Frontal cortex (tissue), 4 donors: Measurements from ENCODE around the gene GABBR2. TPM values are rescaled to one million over a fixed set of nuclear protein-coding genes. Genes with fewer than 3 reads are reported as not detected.

Source experiments
- DNase-seq, 2 donors: peaks; one replicate each; pipeline ENCODE4 v3.0.0; 2012; ENCODE audit warnings: low spot score in 2 of 2
- FAIRE-seq: peaks from 2 replicates; lab custom pipeline; 2012; peaks lifted over from hg19 to GRCh38; lab: Jason Lieb, UNC
- total RNA-seq: library from RNA; depleted of rRNA; stranded (reverse); fragments of >200 nt; gene quantifications from one replicate; pipeline ENCODE4 v1.2.3, GENCODE V29; 2014
- donor health status: control.
- donor health status: control.
- donor health status: control.

The GABBR2 gene
- total RNA-seq, 1 donor from 2014 or later, result 39.9 TPM

DNA sequence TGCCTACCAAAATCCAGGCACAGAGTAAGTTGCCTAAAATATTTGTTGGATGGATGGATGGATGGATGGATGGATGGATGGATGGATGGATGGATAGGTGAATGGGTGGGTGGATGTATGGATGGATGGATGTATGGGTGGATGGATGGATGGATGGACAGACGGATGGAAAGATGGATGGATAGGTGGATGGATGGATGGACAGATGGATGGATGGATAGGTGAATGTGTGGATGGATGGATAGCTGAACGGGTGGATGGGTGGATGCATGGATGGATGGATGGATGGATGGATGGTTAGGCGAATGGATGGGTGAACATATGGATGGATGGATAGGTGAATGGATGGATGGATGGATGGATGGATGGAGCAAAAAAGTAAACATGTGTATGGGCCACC lies 131.9 kb downstream of the GABBR2 start:
- no peak for FAIRE-seq

DNA sequence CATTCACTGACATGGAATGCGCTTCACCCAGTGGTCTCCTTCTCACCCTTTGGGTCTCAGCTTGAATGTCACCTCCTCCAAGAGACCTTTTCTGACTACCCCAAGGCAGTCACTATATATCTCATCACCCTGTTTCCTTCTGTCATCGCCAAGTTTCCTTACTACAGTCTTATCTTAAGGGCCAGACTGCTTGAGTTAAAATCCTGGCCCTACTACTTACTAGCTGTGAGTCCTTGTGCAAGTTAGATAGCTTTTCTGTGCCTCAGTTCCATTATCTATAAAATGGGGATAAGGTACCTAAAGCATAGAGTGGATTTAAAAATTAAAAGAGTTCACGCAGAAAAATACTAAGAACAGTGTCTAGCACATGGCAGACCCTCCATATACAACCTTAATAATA lies 132.4 kb downstream of the GABBR2 start:
- FAIRE-seq (no peak), DNase-seq (no peak)

More for the DNA sequence above, 131.9 kb downstream of the GABBR2 start:
- no peak for DNase-seq

DNA sequence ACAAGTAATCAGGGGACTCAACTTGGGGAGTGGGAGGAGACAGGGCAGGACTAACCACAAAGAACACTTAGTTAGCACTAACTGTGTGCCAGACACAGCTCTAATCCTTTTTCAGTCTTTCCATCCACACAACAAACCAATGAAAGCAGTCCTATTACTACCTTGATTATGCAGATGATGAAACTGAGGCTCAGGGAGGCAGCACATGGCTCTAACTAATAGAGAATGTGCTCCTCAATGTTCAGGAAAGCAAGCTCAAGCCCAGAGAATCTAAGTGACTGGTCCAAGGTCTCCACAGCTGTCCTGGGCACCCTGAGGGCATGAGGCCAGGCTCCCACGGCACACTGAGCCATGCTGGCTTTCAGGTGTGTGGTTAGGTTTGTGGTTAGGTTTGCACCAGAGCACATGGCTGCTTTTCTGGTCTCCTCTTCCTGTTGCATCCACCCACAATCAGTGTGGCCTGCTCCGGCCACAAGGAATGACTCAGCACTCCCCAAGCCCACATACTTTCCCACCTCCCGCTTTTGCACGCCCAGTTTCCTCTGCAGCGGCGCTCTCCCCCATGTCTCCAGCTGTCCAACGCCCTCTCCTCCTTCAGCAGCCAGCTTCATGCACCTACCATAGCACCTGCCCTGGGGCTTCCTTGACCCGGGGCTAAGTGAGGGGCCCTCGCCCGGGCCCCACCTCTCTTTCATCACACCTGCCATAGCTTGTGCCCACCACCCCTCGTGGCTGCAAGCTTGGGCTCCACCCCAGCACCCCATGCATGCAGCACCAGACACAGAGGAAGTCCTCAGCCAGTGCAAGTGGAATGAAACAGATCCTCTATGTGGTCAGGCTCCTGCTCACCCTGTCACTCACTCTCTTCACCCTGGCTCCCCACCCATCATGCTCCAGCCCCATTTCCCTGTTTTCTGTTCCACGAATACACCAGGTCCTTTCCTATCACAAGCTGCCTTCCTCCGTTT lies 133.1 kb downstream of the GABBR2 start:
- DNase-seq, result no peak
- no peak for FAIRE-seq

DNA sequence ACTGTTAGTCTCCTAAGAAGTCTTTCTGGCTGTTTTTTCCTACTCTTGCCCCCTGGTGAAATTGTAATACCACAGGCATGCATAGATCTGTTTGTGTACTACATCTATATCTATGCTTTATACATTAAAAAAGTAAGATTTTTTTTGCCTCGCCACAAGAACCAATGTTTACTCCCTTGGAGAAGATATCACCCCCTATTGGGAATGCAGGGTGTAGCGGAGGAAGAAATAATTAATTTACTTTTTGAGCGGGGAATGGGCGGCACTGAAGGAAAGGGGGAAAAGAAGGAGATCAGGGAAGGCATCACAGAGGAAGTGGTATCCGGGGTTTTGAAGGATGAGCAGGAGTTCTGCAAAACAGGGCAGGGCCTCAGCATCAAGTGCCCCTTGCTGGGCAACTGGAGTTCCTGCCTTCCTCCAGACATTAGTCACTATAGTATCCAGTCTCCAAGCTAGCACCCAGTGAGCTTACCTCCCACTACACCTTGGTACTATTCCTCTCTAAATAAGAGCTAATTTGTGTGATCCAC lies 134.9 kb downstream of the GABBR2 start:
- no peak for FAIRE-seq

DNA sequence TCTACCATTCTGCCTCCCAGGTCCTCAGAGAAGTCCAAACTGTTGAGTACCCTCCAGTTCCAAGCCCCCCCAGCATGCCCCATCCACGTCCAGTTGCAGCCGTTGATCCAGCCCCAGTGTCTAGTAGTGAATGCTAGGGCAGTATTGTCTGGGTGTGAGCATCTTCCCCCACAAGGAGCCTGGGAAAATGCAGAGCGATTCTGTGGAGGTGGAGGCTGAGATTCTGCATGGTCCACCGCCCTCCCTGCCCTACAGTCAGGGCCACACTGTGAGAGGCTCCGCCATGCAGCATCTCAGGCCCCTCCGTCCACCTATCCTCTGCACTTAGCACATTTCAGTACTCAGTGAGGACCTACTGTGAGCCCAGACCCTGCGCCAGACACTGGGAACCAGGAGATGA lies 135.9 kb downstream of the GABBR2 start:
- DNase-seq, result no peak
- no peak for FAIRE-seq

More for the DNA sequence above, 134.9 kb downstream of the GABBR2 start:
- DNase-seq, result no peak

DNA sequence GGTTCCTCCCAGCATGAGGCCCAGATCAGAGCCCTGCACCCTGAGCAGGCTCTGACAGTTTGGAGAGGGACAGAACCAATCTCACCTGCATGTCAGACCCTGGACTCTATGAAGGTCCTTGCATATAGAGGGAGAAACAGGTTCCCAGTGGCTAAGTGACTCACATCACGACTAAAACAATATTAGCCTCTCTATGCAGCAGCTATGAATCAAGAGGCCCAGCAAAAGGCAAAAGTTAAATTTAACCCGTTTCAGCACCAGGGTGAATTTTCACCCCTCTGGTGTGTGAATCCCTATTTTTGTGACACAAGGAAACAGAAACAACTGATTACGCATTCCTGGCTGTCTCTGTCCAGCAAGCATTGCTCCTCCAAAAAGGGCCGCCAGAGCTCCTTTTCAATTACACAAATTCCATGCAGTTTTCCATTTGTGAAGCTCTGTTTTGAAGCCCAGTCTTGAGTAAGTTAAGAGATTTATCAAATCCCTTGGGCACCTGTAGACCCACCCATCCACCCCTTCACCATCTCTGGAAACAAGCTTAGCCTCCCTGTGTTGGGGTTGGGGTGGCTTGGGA lies 136.6 kb downstream of the GABBR2 start:
- no peak for DNase-seq

DNA sequence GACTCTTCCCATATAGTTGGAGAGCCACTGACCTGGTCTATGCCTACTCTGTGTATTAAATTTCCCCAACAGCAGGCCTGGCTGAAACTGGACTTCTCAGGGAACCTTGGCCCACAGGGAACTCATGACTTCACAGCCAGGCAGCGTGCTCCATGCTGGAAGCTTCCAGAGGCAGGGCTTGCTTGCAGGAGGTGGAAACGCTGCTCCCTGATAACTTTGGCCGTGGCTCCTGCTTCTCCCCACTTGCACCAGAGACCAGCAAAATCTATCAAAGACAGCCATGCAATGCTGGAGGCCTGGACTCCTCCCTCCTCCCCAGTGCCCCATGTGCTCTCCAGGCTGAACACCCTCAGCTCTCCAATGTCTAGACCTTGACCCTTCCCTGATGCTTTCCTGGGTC lies 137.1 kb downstream of the GABBR2 start:
- FAIRE-seq (no peak), DNase-seq (no peak)

More for the DNA sequence above, 136.6 kb downstream of the GABBR2 start:
- no peak for FAIRE-seq

DNA sequence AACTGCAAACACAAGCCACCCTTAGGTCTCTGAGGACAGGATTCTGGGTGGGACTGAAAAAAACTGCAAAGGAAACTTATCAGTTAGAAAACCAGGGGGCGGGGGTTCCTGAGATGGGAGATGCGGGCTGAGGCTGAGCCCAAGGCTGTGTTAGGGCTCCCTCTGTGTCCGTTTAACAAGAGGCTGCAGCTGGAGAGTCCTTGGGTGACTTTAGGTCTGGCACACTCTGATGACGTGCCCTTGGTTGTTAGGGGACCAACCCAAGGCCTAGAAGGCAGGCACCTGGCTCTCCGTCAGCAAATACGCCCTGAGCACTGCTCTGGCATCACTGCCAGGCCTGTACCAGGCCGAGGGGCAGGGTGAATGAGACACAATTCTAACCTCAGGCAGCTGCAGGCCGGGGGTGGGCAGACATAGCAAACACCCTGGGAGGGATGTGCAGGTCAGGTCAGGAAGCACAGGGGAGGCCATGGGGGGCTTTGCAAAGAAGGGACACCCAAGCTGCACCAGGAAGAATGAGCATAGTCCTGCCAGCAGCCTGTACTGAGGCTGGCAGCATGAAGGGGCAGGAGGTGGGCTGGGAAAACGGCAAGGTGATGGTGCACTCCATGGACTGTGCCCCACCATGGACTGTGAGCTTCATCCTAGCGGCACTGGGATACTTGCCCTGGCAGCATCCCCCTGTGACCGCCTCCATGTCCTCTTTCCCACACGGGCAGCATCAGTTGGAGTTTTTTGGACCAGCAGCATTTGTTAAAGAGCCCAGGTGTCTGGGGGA lies 137.9 kb downstream of the GABBR2 start:
- DNase-seq, result no peak
- FAIRE-seq, result no peak

DNA sequence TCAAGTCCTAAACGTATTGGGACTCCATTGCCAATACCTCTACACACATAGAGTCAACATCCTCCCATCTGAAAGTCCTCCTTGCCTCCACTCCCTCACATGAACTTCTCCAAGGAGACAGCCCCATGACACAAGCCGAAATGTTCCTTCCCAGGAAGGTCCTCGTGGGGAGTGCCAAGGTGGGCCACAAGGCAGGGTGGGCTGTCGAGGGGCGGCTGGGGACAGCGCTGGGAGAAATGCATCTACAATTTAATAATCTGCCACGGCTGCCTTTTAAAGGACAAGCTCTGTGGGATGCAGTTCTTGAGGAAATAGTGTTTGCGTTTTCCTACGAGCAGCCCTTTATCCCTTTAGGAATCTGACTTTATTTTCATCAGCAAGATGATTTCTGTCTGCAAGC lies 138.7 kb downstream of the GABBR2 start:
- FAIRE-seq, result no peak
- no peak for DNase-seq

DNA sequence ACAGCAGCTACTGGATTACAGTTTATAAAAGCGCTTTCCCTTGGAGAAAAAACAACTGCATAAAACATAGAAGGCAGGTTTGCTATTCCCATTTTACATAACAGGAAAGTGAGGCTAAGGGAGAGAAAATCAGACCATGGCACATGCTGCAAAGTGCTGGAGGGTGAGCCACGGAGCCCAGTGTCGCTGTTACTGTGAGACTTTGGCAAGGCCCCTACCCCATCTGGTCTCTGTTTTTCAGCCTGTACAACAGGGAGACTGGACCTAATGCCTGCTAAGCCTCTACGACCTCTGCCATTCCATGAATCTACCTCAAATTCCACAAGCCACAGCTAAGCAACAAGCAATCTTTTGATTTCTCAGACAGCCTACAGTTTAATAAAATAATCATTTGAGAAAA lies 139.2 kb downstream of the GABBR2 start:
- no peak for DNase-seq

DNA sequence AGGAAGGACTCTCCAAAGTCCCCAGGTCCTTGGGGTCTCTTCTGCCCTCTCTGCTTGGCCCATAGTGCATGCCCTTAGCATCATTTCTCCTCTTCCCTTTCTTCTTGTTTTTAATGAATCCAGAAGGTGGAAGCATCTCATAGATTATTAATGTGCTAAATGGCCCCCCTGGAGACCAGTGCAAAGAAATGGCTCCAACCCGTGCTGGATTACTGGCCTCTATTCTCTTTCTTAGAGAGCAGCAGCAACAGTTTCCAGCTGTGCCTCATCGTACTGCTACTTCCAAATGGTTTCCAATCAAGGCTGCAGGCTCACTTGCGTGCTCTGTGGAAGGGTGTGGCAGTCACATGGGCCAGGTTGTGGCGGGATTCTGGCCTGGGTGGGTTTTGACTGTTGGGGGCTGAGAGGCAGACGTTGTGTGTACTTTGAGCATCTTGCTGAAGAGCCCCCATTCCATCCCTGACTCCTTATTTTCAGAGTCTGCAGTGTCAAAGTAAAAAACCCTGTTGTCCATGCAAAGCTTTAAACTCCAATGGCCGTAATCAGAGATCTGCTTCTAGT lies 139.7 kb downstream of the GABBR2 start:
- no peak for DNase-seq
- no peak for FAIRE-seq

More for the DNA sequence above, 139.2 kb downstream of the GABBR2 start:
- no peak for FAIRE-seq

DNA sequence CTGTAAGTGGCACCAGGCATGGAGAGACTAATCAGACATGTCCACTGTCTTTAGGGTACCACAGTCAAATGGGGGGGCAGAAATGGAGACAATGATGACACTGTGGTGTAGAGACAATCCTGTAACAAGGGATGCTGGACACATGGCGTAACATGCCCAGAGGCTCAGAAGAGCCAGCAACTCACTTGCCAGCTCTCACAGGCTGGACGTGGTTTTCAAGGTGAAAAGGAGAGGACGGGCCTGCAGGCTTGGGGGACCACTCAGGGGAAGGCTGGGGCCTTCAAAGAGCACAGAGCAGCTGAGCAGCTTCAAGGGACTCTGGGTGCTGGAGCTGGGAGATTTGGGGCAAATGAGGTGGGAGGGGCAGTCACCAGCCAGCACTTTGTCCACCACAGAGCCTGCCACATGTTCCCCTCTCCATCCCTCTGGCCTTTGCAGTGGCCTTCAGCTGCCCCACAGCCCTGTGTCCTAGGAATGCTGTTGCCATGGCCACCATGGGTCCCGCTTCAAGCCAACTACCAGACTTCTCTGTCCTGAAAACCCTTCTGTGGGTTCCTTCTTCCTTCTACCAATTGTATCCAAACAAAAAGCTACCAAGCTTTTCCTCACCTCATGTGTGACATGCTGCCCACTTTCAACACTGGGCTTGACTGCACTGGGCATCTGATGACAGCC lies 140.4 kb downstream of the GABBR2 start:
- no peak for FAIRE-seq
- no peak for DNase-seq

DNA sequence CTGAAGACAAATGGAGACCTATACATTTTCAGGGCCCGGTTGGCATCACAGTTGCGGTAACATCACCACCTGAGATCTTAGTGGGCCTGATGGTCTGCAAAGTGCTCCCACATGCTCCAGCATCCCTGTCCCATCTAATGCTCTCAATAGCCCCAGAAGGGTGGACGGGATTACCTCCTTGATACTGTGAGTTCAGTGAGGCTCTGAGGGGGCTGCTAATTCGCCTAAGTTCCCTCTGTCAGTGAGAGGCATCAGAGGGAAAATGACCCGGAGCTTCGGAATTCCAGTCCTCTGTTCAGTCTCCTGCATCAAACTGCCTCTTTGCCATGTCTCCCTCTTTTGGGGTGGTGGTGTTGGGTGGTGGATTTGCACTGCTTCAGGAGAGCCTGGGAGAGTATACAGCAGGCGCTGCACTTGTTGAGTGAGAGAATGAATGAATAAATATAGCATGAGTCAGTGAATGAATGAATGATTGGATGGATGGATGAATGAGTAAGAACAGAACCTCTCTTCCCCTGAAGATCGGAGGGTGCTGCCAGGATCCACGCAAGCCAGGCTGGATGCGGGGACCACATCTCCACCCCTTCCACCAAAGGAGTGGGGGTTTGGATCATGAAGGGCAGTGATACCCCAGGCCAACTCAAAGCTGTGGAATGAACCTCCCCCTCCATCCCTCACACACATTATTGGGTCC lies 141.0 kb downstream of the GABBR2 start:
- DNase-seq, result no peak
- no peak for FAIRE-seq

DNA sequence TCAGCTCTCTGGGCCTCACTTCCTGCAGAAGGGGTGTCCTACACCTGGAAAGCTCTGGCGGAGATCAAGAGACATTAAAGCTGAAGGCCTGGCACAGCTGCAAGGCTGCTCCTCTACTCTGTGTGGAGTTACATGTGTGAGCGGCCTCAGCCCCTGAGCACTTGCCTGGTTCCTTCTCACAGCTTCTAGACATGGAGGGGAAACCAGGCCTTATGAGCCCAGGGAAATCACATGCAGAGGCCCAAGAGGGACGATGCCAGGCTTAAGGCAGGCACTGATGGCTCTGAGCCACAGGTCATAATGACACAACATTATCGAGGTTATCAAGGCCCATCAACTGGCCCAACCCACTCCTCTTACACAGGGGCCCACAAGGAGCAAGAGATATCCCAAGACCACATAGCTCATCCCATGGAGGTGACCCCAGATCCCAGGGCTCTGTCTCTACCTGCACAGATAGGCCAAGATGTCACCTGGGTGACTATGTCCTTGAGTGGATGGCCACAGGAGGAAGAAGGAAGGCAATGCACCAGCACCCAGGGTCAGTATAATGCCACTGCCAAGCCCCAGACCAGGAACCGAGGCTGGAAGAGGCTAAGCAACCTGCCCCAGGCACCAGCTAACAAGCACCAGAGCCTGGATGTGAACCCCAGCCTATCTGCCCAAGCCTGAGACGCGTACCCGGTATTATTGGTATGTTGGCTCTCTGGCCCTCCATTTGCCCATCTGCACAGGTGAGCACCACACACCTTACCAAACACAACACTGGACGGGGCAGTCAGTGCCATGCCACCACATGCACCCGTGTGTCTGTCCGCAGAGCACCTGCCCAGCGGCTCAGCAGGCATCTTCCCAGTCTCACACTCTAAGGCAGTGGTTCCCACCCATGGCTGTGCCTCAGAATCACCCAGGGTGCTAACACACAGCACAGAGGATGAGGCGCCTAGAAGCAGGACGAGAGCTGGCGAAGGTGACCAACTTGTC lies 143.3 kb downstream of the GABBR2 start:
- FAIRE-seq, result no peak
- no peak for DNase-seq

DNA sequence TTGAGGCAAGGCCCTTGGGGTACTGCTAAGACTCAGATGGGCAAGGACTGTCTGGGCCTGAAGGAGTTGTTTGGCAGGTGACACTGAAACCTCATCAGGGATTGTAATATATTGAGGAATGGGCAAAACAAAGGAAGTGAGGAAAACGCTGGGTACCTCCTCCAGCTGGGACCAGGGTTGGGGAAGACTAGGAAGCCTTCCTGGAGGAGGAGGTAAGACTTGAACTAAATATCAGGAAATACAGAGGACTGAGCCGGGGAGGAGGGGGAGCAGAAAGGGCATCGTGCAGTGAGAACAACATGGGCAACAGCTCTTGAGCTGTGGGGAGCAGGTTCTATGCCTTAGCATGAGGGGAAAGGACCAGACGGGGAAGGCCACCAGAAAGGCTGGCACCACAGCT lies 144.0 kb downstream of the GABBR2 start:
- DNase-seq, result no peak
- no peak for FAIRE-seq

DNA sequence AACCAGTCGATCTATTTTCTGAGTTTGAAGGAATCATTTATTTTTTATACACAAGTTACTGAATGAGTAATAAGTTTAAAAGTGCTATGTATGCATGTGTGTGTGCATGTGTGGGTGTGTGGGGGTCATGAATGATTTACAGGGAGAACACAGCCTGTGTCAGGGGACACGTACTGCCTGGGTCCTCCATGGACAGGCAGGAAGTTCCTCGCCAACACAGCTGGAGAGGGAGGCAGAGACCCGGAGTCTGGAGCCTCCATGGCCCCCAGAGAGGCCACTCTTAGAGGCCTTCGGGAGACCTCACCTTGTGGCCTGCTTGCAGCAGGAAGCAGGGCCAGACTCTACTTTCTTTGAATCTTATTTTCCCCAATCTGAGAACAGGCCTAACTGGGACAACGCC lies 144.7 kb downstream of the GABBR2 start:
- DNase-seq (no peak), FAIRE-seq (no peak)

DNA sequence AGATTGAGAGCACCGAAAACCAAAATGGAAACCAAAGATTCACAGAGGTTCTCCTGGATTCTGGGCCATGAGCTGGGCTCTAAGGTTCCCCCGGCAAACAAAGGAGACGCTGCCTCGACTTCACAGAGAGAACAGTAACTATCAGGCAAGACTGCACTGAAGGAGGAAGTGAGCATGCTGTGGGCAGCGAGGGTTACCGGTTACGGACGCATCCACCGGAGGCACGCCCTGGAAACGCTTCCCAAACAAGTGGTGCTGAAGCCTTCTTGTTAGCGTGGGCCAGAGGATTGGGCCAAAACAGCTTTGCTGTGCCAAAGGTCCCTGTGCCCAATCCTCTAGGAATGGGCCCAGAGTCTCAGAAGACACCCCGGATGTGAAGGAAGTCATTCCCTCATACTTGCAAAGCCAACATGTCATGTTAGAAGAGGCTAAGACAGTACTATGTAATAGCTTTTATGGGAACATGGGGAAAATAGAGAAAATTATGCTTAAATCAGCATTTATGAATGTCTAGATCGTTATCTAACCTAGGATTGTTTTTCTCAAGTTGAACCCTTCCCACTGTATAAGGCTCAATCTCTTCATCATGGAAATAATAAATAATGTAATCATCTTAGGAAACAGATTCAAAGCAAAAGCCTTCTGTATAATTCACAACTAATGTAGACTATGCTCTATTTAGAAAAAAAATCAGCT lies 145.4 kb downstream of the GABBR2 start:
- no peak for DNase-seq
- no peak for FAIRE-seq
